Measurements from ENCODE around the gene PIEZO2.

The PIEZO2 gene

GRCh38 chr18:11051462-11051861 is 97.9 kb downstream of the PIEZO2 start:
- no peak overlapping the region for H3K9ac ChIP-seq
- H4K20me1 ChIP-seq = no peaks in the 10 kb centered on the region
- no peaks in the 10 kb centered on the region for H3K4me1 ChIP-seq
- no peaks in the 10 kb centered on the region for H3K27me3 ChIP-seq
- H3K4me3 ChIP-seq = no peak overlapping the region
- no peak for TF ChIP-seq Cebpa-rat (IDR thresholded peaks at IDR 0.05)
- no peaks in the 10 kb centered on the region for H3K36me3 ChIP-seq
- H3K27ac ChIP-seq = no peak overlapping the region
- H3K4me2 ChIP-seq = no peak overlapping the region
- no peaks in the 10 kb centered on the region for H3K9me3 ChIP-seq

GRCh38 chr18:11050966-11051365 is 98.4 kb downstream of the PIEZO2 start:
- Histone ChIP-seq H3K27ac (no peak overlapping the region), H3K9me3 (no peaks in the 10 kb centered on the region), H3K4me3 (no peak overlapping the region), H3K9ac (no peak overlapping the region), H3K4me1 (no peaks in the 10 kb centered on the region), H3K4me2 (no peak overlapping the region), H4K20me1 (no peaks in the 10 kb centered on the region), H3K27me3 (no peaks in the 10 kb centered on the region), H3K36me3 (no peaks in the 10 kb centered on the region)
- no peak for TF ChIP-seq Cebpa-rat (IDR thresholded peaks at IDR 0.05)

GRCh38 chr18:11047817-11048216 is 101.6 kb downstream of the PIEZO2 start:
- no peaks in the 10 kb centered on the region for H3K27me3 ChIP-seq
- H3K9ac ChIP-seq = no peak overlapping the region
- no peak overlapping the region for H3K4me3 ChIP-seq
- H3K4me1 ChIP-seq = no peaks in the 10 kb centered on the region
- H3K27ac ChIP-seq = no peak overlapping the region
- H3K36me3 ChIP-seq = no peaks in the 10 kb centered on the region
- TF ChIP-seq Cebpa-rat (IDR thresholded peaks at IDR 0.05) = no peak
- H4K20me1 ChIP-seq = no peaks in the 10 kb centered on the region
- no peaks in the 10 kb centered on the region for H3K9me3 ChIP-seq
- no peak overlapping the region for H3K4me2 ChIP-seq

- Histone ChIP-seq H3K9me3 (no peaks in the 10 kb centered on the region), H3K36me3 (no peaks in the 10 kb centered on the region), H3K4me1 (no peaks in the 10 kb centered on the region), H4K20me1 (no peaks in the 10 kb centered on the region), H3K4me3 (no peak overlapping the region), H3K4me2 (no peak overlapping the region), H3K9ac (no peak overlapping the region), H3K27ac (no peak overlapping the region), H3K27me3 (no peaks in the 10 kb centered on the region)
- TF ChIP-seq Cebpa-rat (IDR thresholded peaks at IDR 0.05) = no peak
These were observed 102.2 kb downstream of the PIEZO2 start for GRCh38 chr18:11047156-11047555.

GRCh38 chr18:11046140-11046539 is 103.2 kb downstream of the PIEZO2 start:
- H3K9ac ChIP-seq = no peak overlapping the region
- no peak overlapping the region for H3K4me2 ChIP-seq
- no peaks in the 10 kb centered on the region for H3K27me3 ChIP-seq
- no peaks in the 10 kb centered on the region for H3K4me1 ChIP-seq
- TF ChIP-seq Cebpa-rat (IDR thresholded peaks at IDR 0.05) = no peak
- no peak overlapping the region for H3K27ac ChIP-seq
- no peaks in the 10 kb centered on the region for H3K36me3 ChIP-seq
- no peaks in the 10 kb centered on the region for H3K9me3 ChIP-seq
- no peak overlapping the region for H3K4me3 ChIP-seq
- H4K20me1 ChIP-seq = no peaks in the 10 kb centered on the region

- no peak overlapping the region for H3K4me2 ChIP-seq
- no peak overlapping the region for H3K9ac ChIP-seq
- H3K27me3 ChIP-seq = no peaks in the 10 kb centered on the region
- no peaks in the 10 kb centered on the region for H3K9me3 ChIP-seq
- no peaks in the 10 kb centered on the region for H3K4me1 ChIP-seq
- TF ChIP-seq Cebpa-rat (IDR thresholded peaks at IDR 0.05) = no peak
- H3K4me3 ChIP-seq = no peak overlapping the region
- no peak overlapping the region for H3K27ac ChIP-seq
- no peaks in the 10 kb centered on the region for H3K36me3 ChIP-seq
- H4K20me1 ChIP-seq = no peaks in the 10 kb centered on the region
These were observed 105.7 kb downstream of the PIEZO2 start for GRCh38 chr18:11043694-11044093.

GRCh38 chr18:11042247-11042646 is 107.1 kb downstream of the PIEZO2 start:
- TF ChIP-seq Cebpa-rat (IDR thresholded peaks at IDR 0.05) = no peak
- H3K36me3 ChIP-seq = no peaks in the 10 kb centered on the region
- H3K9ac ChIP-seq = no peak overlapping the region
- no peaks in the 10 kb centered on the region for H4K20me1 ChIP-seq
- H3K27ac ChIP-seq = no peak overlapping the region
- H3K9me3 ChIP-seq = no peaks in the 10 kb centered on the region
- no peak overlapping the region for H3K4me2 ChIP-seq
- no peaks in the 10 kb centered on the region for H3K27me3 ChIP-seq
- H3K4me3 ChIP-seq = no peak overlapping the region
- no peaks in the 10 kb centered on the region for H3K4me1 ChIP-seq

- Histone ChIP-seq H3K4me3 (no peak overlapping the region), H3K27me3 (no peaks in the 10 kb centered on the region), H3K4me1 (no peaks in the 10 kb centered on the region), H4K20me1 (no peaks in the 10 kb centered on the region), H3K9ac (no peak overlapping the region), H3K36me3 (no peaks in the 10 kb centered on the region), H3K27ac (no peak overlapping the region), H3K9me3 (no peaks in the 10 kb centered on the region), H3K4me2 (no peak overlapping the region)
- TF ChIP-seq Cebpa-rat (IDR thresholded peaks at IDR 0.05) = no peak
These were observed 108.3 kb downstream of the PIEZO2 start for GRCh38 chr18:11040823-11041656.

- Histone ChIP-seq H3K9me3 (no peaks in the 10 kb centered on the region), H3K4me3 (no peak overlapping the region), H3K9ac (no peak overlapping the region), H3K4me2 (no peak overlapping the region), H3K27me3 (no peaks in the 10 kb centered on the region), H3K4me1 (no peaks in the 10 kb centered on the region), H3K36me3 (no peaks in the 10 kb centered on the region), H3K27ac (no peak overlapping the region), H4K20me1 (no peaks in the 10 kb centered on the region)
- no peak for TF ChIP-seq Cebpa-rat (IDR thresholded peaks at IDR 0.05)
These were observed 109.0 kb downstream of the PIEZO2 start for GRCh38 chr18:11040359-11040758.

- H4K20me1 ChIP-seq = no peaks in the 10 kb centered on the region
- no peaks in the 10 kb centered on the region for H3K36me3 ChIP-seq
- H3K9ac ChIP-seq = no peak overlapping the region
- H3K27me3 ChIP-seq = no peaks in the 10 kb centered on the region
- TF ChIP-seq Cebpa-rat (IDR thresholded peaks at IDR 0.05) = no peak
- no peak overlapping the region for H3K4me2 ChIP-seq
- H3K4me1 ChIP-seq = no peaks in the 10 kb centered on the region
- H3K9me3 ChIP-seq = no peaks in the 10 kb centered on the region
- no peak overlapping the region for H3K27ac ChIP-seq
- no peak overlapping the region for H3K4me3 ChIP-seq
These were observed 111.7 kb downstream of the PIEZO2 start for GRCh38 chr18:11037533-11038240.
